ENCODE data around the gene TMX2. TPM values are rescaled to one million over a fixed set of nuclear protein-coding genes. Genes with fewer than 3 reads are reported as not detected.
A peak's percentile ranks its signal among the peaks of the same experiment; 100 is the strongest.

Gene TMX2
- total RNA-seq, 4 donors from 2014 or later = 85.3 to 127 (median 92.4) TPM

DNA sequence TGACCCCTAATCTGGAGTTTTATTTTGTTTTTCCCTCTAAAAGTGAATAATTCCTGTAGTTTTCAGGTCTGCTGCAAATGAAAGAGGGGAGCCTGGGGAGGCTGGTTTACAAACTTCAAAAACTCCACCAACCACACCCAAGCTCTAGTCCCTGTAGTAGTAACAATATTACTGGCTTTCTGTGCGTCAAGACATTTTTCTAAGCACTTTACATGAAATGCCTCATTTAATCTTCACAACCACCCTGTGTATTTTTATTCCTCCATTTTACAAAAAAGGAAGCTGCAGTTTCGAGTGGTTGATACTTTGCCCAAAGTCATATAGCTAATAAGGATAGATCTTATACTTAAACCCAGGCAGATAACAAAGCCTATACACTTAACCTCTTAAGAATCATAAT is 72.7 kb downstream of the TMX2 start:
- Histone ChIP-seq H3K27ac (peak overlapping the region; percentile 53 to 99 (median 97)), H3K9me3 (no peaks in the 10 kb centered on the region)
- 35 to 60% methylated on average over 2 of the region's 2 CpGs for whole genome bisulfite sequencing, 2 donors

DNA sequence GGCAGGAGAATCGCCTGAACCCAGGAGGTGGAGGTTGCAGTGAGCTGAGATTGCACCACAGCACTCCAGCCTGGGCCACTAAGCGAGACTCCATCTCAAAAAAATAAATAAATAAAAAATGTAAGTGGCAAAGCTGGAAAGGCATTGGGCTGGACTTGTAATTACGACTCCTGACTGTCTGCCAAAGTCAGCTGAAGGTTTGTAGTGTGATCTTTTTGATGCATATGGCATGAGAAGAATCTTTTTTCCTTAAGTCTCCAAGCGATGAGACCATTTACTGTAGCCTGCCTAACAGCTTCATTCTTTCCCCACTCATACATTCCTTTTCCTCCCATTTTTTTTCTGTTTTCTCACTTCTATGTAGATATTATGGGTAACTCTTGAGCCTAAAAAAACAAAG is 74.0 kb downstream of the TMX2 start:
- intact Hi-C loops (cut with DNase I) = no loop called here
- no peak for DNase-seq
- Histone ChIP-seq H3K27ac (peak overlapping the region; percentile 61 to 99 (median 97)), H3K4me3 (replicated peaks in 1 of 3) (no peak overlapping the region), H3K27me3 (no peaks in the 10 kb centered on the region), H3K4me1 (peaks cover 63 to 79% of the 10 kb centered on the region in 2 donors), H3K9me3 (no peaks in the 10 kb centered on the region), H3K36me3 (no peaks in the 10 kb centered on the region)
- TF ChIP-seq POLR2A (IDR thresholded peaks at IDR 0.05) = no peak
- TF ChIP-seq, protein P1, sequence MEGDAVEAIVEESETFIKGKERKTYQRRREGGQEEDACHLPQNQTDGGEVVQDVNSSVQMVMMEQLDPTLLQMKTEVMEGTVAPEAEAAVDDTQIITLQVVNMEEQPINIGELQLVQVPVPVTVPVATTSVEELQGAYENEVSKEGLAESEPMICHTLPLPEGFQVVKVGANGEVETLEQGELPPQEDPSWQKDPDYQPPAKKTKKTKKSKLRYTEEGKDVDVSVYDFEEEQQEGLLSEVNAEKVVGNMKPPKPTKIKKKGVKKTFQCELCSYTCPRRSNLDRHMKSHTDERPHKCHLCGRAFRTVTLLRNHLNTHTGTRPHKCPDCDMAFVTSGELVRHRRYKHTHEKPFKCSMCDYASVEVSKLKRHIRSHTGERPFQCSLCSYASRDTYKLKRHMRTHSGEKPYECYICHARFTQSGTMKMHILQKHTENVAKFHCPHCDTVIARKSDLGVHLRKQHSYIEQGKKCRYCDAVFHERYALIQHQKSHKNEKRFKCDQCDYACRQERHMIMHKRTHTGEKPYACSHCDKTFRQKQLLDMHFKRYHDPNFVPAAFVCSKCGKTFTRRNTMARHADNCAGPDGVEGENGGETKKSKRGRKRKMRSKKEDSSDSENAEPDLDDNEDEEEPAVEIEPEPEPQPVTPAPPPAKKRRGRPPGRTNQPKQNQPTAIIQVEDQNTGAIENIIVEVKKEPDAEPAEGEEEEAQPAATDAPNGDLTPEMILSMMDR (IDR thresholded peaks at IDR 0.05) = no peak
- 70 to 73% methylated on average over 4 of the region's 4 CpGs for WGBS, 2 donors

More for the DNA sequence above, 72.7 kb downstream of the TMX2 start:
- no peak for TF ChIP-seq POLR2A (IDR thresholded peaks at IDR 0.05)
- TF ChIP-seq, protein P1 (IDR thresholded peaks at IDR 0.05) = no peak
- H3K4me3 ChIP-seq (replicated peaks in 1 of 3) = no peak overlapping the region
- no peaks in the 10 kb centered on the region for H3K36me3 ChIP-seq
- intact Hi-C loops (cut with DNase I) = no loop called here
- DNase-seq = no peak
- no peaks in the 10 kb centered on the region for H3K27me3 ChIP-seq
- H3K4me1 ChIP-seq = peaks cover 76 to 92% of the 10 kb centered on the region in 2 donors

DNA sequence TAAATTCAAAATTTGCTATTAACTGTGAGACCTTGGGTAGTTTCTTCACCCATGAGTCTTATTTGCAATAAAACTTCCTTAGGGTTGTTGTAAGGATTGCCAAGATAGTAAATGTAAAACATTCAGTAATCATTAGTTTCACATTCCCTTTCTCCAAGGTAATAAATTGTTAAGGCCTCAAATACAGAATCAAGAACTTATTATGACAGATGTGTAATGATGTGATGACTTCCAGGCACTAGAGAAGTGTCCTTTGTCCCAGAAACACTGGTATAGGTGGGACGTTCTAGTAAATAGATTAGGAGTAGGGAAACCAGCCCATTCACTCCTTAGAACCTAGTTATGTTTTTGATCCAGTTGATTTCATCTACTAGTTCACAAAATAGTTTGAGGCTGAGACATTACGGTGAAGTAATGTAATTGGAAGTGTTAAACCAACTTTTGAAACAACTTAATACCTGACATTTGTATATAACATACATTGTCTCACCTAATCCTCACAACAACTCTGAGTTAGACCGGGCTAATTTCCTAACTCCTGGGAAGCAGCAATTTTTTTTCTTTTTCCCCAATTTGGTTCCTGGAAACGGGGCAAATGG is 74.7 kb downstream of the TMX2 start:
- intact Hi-C loops (cut with DNase I) = no loop called here
- WGBS, 2 donors = 80 to 85% methylated on average over 4 of the region's 4 CpGs
- TF ChIP-seq, protein P1 (IDR thresholded peaks at IDR 0.05) = no peak
- no peak for DNase-seq
- H3K4me1 ChIP-seq = peaks cover 64 to 79% of the 10 kb centered on the region in 2 donors
- no peaks in the 10 kb centered on the region for H3K9me3 ChIP-seq
- H3K27me3 ChIP-seq = no peaks in the 10 kb centered on the region
- no peak overlapping the region for H3K4me3 ChIP-seq (replicated peaks in 1 of 3)
- H3K36me3 ChIP-seq = no peaks in the 10 kb centered on the region
- H3K27ac ChIP-seq = peak overlapping the region; percentile 61 to 99 (median 97)

DNA sequence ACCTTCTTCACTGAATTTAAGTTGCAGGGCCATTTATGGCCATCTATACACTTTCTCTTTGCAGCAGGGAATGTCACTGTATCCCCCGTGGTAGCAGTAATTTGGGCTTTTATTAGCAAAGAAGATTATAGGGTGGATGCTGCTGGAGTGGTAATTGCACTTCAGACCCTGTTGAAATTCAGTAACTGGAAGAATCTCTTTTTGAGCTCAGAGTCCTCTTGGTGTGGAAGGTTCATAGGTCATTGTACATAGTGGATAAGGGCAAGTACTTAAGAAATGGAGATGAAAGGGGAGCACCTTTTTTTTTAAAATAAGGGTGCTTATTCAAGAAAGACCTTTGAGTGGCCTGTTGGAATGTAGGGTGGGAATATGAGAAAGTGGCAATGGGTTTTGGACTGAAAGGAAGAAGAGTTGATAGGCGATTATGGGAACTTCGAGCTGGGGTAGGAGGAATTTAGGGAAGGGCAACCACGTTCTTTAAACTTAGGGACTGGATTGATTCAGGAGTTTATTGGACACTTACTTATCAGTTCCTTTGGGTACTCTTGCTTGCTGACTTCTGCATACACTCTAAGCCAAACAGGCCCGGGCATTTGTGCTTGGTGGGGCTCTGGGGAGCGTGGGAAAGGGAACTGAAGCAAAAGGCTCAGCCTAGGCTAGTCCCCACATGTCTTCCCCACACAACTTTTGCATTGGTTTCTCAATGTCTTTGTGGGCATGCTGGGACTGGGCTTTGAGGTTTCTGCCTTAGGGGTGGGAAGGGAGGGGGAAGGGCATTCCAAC is 75.7 kb downstream of the TMX2 start:
- no peaks in the 10 kb centered on the region for H3K9me3 ChIP-seq
- TF ChIP-seq POLR2A (IDR thresholded peaks at IDR 0.05) = no peak
- TF ChIP-seq, protein P1 (IDR thresholded peaks at IDR 0.05) = no peak
- no peaks in the 10 kb centered on the region for H3K27me3 ChIP-seq
- H3K27ac ChIP-seq = peak overlapping the region; percentile 1 to 99 (median 97)
- H3K4me3 ChIP-seq (replicated peaks in 1 of 3) = no peak overlapping the region
- DNase-seq = no peak
- intact Hi-C loops (cut with DNase I) = no loop called here
- H3K36me3 ChIP-seq = no peaks in the 10 kb centered on the region
- peaks cover 60 to 74% of the 10 kb centered on the region in 2 donors for H3K4me1 ChIP-seq
- 55 to 57% methylated on average over 6 of the region's 6 CpGs for WGBS, 2 donors

DNA sequence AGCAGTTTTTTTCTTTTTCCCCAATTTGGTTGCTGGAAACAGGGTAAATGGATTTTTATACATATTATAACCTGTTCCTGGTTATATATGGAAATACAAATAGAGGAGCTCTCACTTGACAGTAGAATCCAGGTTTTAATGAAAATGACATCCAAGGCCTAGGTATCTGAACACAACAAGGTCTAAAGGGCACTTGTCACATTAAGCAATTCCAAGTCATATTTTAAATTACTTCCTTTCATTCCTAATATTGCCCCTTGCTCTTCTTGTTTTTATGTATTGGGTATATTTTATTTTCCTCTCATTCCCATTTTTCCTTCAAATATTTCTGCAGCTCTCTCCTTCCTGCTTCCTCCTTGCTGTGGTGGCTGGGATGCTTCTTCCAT is 76.3 kb downstream of the TMX2 start:
- H3K4me3 ChIP-seq (replicated peaks in 1 of 3) = no peak overlapping the region
- H3K36me3 ChIP-seq = peaks cover 0 to 4% of the 10 kb centered on the region in 2 donors
- H3K27me3 ChIP-seq = no peaks in the 10 kb centered on the region
- TF ChIP-seq, protein P1 (IDR thresholded peaks at IDR 0.05) = no peak
- no peak for TF ChIP-seq POLR2A (IDR thresholded peaks at IDR 0.05)
- H3K4me1 ChIP-seq = peaks cover 59 to 74% of the 10 kb centered on the region in 2 donors
- peak overlapping the region in 2 of 3 donors; percentile 54 to 97 for H3K27ac ChIP-seq
- intact Hi-C loops (cut with DNase I) = no loop called here
- DNase-seq = no peak
- no peaks in the 10 kb centered on the region for H3K9me3 ChIP-seq
